PC-9 (cell line): ENCODE measurements around the gene PYROXD2. TPM values are rescaled to one million over a fixed set of nuclear protein-coding genes. Genes with fewer than 3 reads are reported as not detected.

Source experiments
- BruUV-seq: library from RNA; stranded (reverse); fragments of 400-500 nt; replicated peaks from 2 replicates; lab custom pipeline; 2021; lab: Mats Ljungman, UMichigan
- CTCF ChIA-PET: fragments of 300-600 bp; sonication (Branson Sonifier 250); formaldehyde crosslinking; loops from one replicate; lab custom pipeline; 2022; ENCODE audit warnings: antibody characterized with exemption; lab: Charles Lee
- POLR2A ChIA-PET: fragments of 300-600 bp; sonication (Branson Sonifier 250); formaldehyde crosslinking; loops from one replicate; lab custom pipeline; 2022; ENCODE audit warnings: antibody characterized with exemption; ENCODE audit not compliant: unreplicated experiment; lab: Charles Lee
- DNase-seq, 2 experiments: peaks; one replicate each; pipeline versions ENCODE4 v3.0.0 to v3.0.0-alpha.2; 2015 to 2022; ENCODE audit warnings: mixed read lengths in 1 of 2
- H2AFZ ChIP-seq: fragments of 200-600 bp; sonication (generic); 2 replicates; pipeline ENCODE4 v1.8.1; 2017; ENCODE audit warnings: antibody characterized with exemption
- H3F3A ChIP-seq: fragments of 200-600 bp; sonication (generic); 2 replicates; pipeline ENCODE4 v1.8.1; 2017; ENCODE audit warnings: antibody characterized with exemption, mild to moderate bottlenecking, low read depth; ENCODE audit not compliant: insufficient read depth
- H3K27ac ChIP-seq: fragments of 200-600 bp; sonication (generic); 2 replicates; pipeline ENCODE4 v1.6.1; 2016; ENCODE audit warnings: mixed run types
- H3K27me3 ChIP-seq: fragments of 200-600 bp; sonication (generic); 2 replicates; pipeline ENCODE4 v1.6.1; 2016; ENCODE audit warnings: low read depth, mixed run types; ENCODE audit not compliant: insufficient read depth
- H3K36me3 ChIP-seq: fragments of 200-600 bp; sonication (generic); 2 replicates; pipeline ENCODE4 v1.6.1; 2016; ENCODE audit warnings: low read depth, mixed run types
- H3K4me1 ChIP-seq: fragments of 200-600 bp; sonication (generic); replicated peaks from 2 replicates; pipeline ENCODE4 v1.6.1; 2016; ENCODE audit warnings: mixed run types; ENCODE audit not compliant: insufficient read depth
- H3K4me2 ChIP-seq: fragments of 200-600 bp; sonication (generic); 2 replicates; pipeline ENCODE4 v1.6.1; 2017; ENCODE audit warnings: mixed run types
- H3K4me3 ChIP-seq: fragments of 200-600 bp; sonication (generic); 2 replicates; pipeline ENCODE4 v1.6.1; 2016; ENCODE audit warnings: mixed run types
- H3K79me2 ChIP-seq: fragments of 200-600 bp; sonication (generic); 2 replicates; pipeline ENCODE4 v1.6.1; 2017; ENCODE audit warnings: low read depth, mixed run types
- H3K9me2 ChIP-seq: fragments of 200-600 bp; sonication (generic); 2 replicates; pipeline ENCODE4 v1.8.1; 2017; ENCODE audit warnings: mild to moderate bottlenecking; ENCODE audit not compliant: insufficient read depth
- H3K9me3 ChIP-seq: fragments of 200-600 bp; sonication (generic); 2 replicates; pipeline ENCODE4 v1.8.1; 2016; ENCODE audit warnings: low read depth; ENCODE audit not compliant: insufficient read depth
- H4K20me1 ChIP-seq: fragments of 200-600 bp; sonication (generic); 2 replicates; pipeline ENCODE4 v1.8.1; 2017; ENCODE audit not compliant: insufficient read depth
- CTCF ChIP-seq: fragments of 200-600 bp; sonication (generic); conservative IDR thresholded peaks from 2 replicates; pipeline ENCODE4 v1.6.1; 2017; ENCODE audit warnings: mixed run types, antibody characterized with exemption, mild to moderate bottlenecking, moderate library complexity
- EZH2 ChIP-seq: fragments of 200-600 bp; sonication (generic); IDR thresholded peaks from 2 replicates; pipeline ENCODE4 v1.8.0; 2017; ENCODE audit warnings: antibody characterized with exemption, low read depth
- intact Hi-C: fragments of 100-400 bp; cut with micrococcal nuclease; formaldehyde crosslinking; loops from one replicate; pipeline ENCODE4 v1.10.0; 2022; ENCODE audit not compliant: unreplicated experiment
- total RNA-seq: library from RNA; stranded (reverse); gene quantifications from 2 replicates; pipeline ENCODE4 v1.2.3, GENCODE V29; 2021

The PYROXD2 gene
- total RNA-seq, 1 experiment from 2014 or later: 28.0 TPM

- Histone ChIP-seq H3K27me3 (no peaks in the 10 kb centered on the region), H3K4me1 (no peaks in the 10 kb centered on the region), H3K36me3 (no peaks in the 10 kb centered on the region), H3K4me2 (no peak overlapping the region), H3K9me3 (no peaks in the 10 kb centered on the region), H3K4me3 (no peak overlapping the region), H3K27ac (no peak overlapping the region), H3K79me2 (no peaks in the 10 kb centered on the region), H2AFZ (no peak overlapping the region), H3F3A (no peaks in the 10 kb centered on the region), H3K9me2 (no peaks in the 10 kb centered on the region), H4K20me1 (no peaks in the 10 kb centered on the region)
- ChIA-PET CTCF (no interaction called here), POLR2A (no interaction called here)
- TF ChIP-seq EZH2: no peak
- TF ChIP-seq CTCF: no peak
- intact Hi-C loops: no loop called here
- DNase-seq: no peak
- BruUV-seq: no TSS peak
Measured at GRCh38 chr10:98391578-98391991, 23.4 kb downstream of the PYROXD2 start.

- Histone ChIP-seq H3K4me1 (no peaks in the 10 kb centered on the region), H3K4me2 (no peak overlapping the region), H4K20me1 (no peaks in the 10 kb centered on the region), H2AFZ (no peak overlapping the region), H3K9me2 (no peaks in the 10 kb centered on the region), H3K9me3 (no peaks in the 10 kb centered on the region), H3K36me3 (no peaks in the 10 kb centered on the region), H3F3A (no peaks in the 10 kb centered on the region), H3K79me2 (no peaks in the 10 kb centered on the region), H3K27me3 (no peaks in the 10 kb centered on the region), H3K4me3 (no peak overlapping the region), H3K27ac (no peak overlapping the region)
- no peak for DNase-seq
- TF ChIP-seq EZH2 (no peak), CTCF (no peak)
- POLR2A ChIA-PET: no interaction called here
- CTCF ChIA-PET: no interaction called here
- intact Hi-C loops: no loop called here
- no TSS peak for BruUV-seq
Measured at GRCh38 chr10:98391065-98391464, 23.9 kb downstream of the PYROXD2 start.

GRCh38 chr10:98390406-98390805, 24.6 kb downstream of the PYROXD2 start:
- Histone ChIP-seq H3K79me2 (no peaks in the 10 kb centered on the region), H3K27ac (no peak overlapping the region), H3F3A (no peaks in the 10 kb centered on the region), H3K4me3 (no peak overlapping the region), H2AFZ (no peak overlapping the region), H3K4me2 (no peak overlapping the region), H3K36me3 (no peaks in the 10 kb centered on the region), H3K9me3 (no peaks in the 10 kb centered on the region), H4K20me1 (no peaks in the 10 kb centered on the region), H3K27me3 (no peaks in the 10 kb centered on the region), H3K4me1 (no peaks in the 10 kb centered on the region), H3K9me2 (no peaks in the 10 kb centered on the region)
- intact Hi-C loops: no loop called here
- BruUV-seq: no TSS peak
- ChIA-PET CTCF (no interaction called here), POLR2A (no interaction called here)
- no peak for DNase-seq
- TF ChIP-seq CTCF: no peak
- TF ChIP-seq EZH2: no peak
